HEK293T (cell line): ENCODE results near the gene VPS35L.

Experiments used
- CTCF ChIA-PET: fragments of 350-600 bp; formaldehyde crosslinking; extraction: SDS; loops from one replicate; lab custom pipeline; 2021; ENCODE audit warnings: antibody characterized with exemption, inconsistent platforms; lab: Yijun Ruan, JAX
- POLR2A ChIA-PET: fragments of 350-600 bp; formaldehyde crosslinking; extraction: SDS; loops from one replicate; lab custom pipeline; 2020; ENCODE audit warnings: antibody characterized with exemption, inconsistent platforms; lab: Yijun Ruan, JAX
- DNase-seq: peaks from one replicate; pipeline ENCODE4 v3.0.0; 2012; ENCODE audit warnings: mixed read lengths; ENCODE audit errors: extremely low spot score
- ARNT ChIP-seq: fragments of 450-650 bp; IDR thresholded peaks from 2 replicates; pipeline ENCODE4 v1.6.1; 2017; ENCODE audit warnings: mild to moderate bottlenecking
- BHLHE40 ChIP-seq: fragments of 450-650 bp; IDR thresholded peaks from 2 replicates; pipeline ENCODE4 v1.6.1; 2016; ENCODE audit warnings: mild to moderate bottlenecking, moderate library complexity, borderline replicate concordance
- CTBP1 ChIP-seq: fragments of 450-650 bp; IDR thresholded peaks from 2 replicates; pipeline ENCODE4 v1.6.1; 2016; ENCODE audit warnings: borderline replicate concordance
- ELF4 ChIP-seq: fragments of 450-650 bp; IDR thresholded peaks from 2 replicates; pipeline ENCODE4 v1.6.1; 2017; ENCODE audit warnings: antibody characterized with exemption
- FOXA1 ChIP-seq: fragments of 450-650 bp; IDR thresholded peaks from 2 replicates; pipeline ENCODE4 v1.6.1; 2016; ENCODE audit warnings: mild to moderate bottlenecking
- FOXK2 ChIP-seq: fragments of 450-650 bp; IDR thresholded peaks from 2 replicates; pipeline ENCODE4 v1.6.1; 2016; ENCODE audit warnings: mild to moderate bottlenecking
- FOXM1 ChIP-seq: fragments of 450-650 bp; IDR thresholded peaks from 2 replicates; pipeline ENCODE4 v1.6.1; 2017; ENCODE audit warnings: mild to moderate bottlenecking, borderline replicate concordance
- HDGF ChIP-seq: fragments of 450-650 bp; IDR thresholded peaks from 2 replicates; pipeline ENCODE4 v1.6.1; 2017; ENCODE audit warnings: antibody characterized with exemption, borderline replicate concordance
- L3MBTL2 ChIP-seq: fragments of 450-650 bp; conservative IDR thresholded peaks from 2 replicates; pipeline ENCODE4 v1.6.1; 2016; ENCODE audit warnings: mild to moderate bottlenecking
- LEF1 ChIP-seq: fragments of 450-650 bp; IDR thresholded peaks from 2 replicates; pipeline ENCODE4 v1.6.1; 2017; ENCODE audit warnings: mild to moderate bottlenecking, borderline replicate concordance
- NFRKB ChIP-seq: fragments of 450-650 bp; IDR thresholded peaks from 2 replicates; pipeline ENCODE4 v1.6.1; 2016; ENCODE audit warnings: mild to moderate bottlenecking, moderate library complexity
- PKNOX1 ChIP-seq: fragments of 450-650 bp; IDR thresholded peaks from 2 replicates; pipeline ENCODE4 v1.6.1; 2016
- SP1 ChIP-seq: fragments of 450-650 bp; IDR thresholded peaks from 2 replicates; pipeline ENCODE4 v1.6.1; 2017
- SUZ12 ChIP-seq: fragments of 450-650 bp; IDR thresholded peaks from 2 replicates; pipeline ENCODE4 v1.6.1; 2016; ENCODE audit warnings: mild to moderate bottlenecking
- TARDBP ChIP-seq: fragments of 450-650 bp; IDR thresholded peaks from 2 replicates; pipeline ENCODE4 v1.6.1; 2016
- ZNF384 ChIP-seq: fragments of 450-650 bp; IDR thresholded peaks from 2 replicates; pipeline ENCODE4 v1.6.1; 2016

The VPS35L gene

GRCh38 chr16:19698480-19699465 lies 143.3 kb downstream of the VPS35L start:
- no peak for DNase-seq
- TF ChIP-seq L3MBTL2 (no peak), ELF4 (no peak), NFRKB (no peak)
- CTCF ChIA-PET: interaction anchor here (0.5 kb wide), 1 partner anchor 560 kb away, joined by 3 read pairs; no protein-coding TSS in a partner anchor
- POLR2A ChIA-PET: interaction anchor here (1.0 kb wide), 1 partner anchor 15 kb away, joined by 3 read pairs; no protein-coding TSS in a partner anchor

GRCh38 chr16:19699472-19699871 lies 144.0 kb downstream of the VPS35L start:
- TF ChIP-seq LEF1: no peak
- no peak for TF ChIP-seq SP1
- no peak for TF ChIP-seq SUZ12
- no peak for TF ChIP-seq FOXA1
- TF ChIP-seq CTBP1: no peak
- TF ChIP-seq FOXK2: no peak
- TF ChIP-seq ZNF384: no peak
- no peak for TF ChIP-seq HDGF
- TF ChIP-seq NFRKB: no peak
- no peak for TF ChIP-seq PKNOX1
- no peak for TF ChIP-seq L3MBTL2
- no peak for TF ChIP-seq ELF4
- no peak for TF ChIP-seq BHLHE40
- no peak for TF ChIP-seq ARNT
- no peak for TF ChIP-seq TARDBP
- TF ChIP-seq FOXM1: no peak
- DNase-seq: no peak
- ChIA-PET POLR2A (interaction anchor here (1.0 kb wide), 1 partner anchor 14 kb away, joined by 3 read pairs; no protein-coding TSS in a partner anchor), CTCF (no interaction called here)

- TF ChIP-seq BHLHE40 (no peak), FOXA1 (no peak), FOXM1 (no peak), ARNT (no peak), FOXK2 (no peak), TARDBP (no peak), ZNF384 (no peak), LEF1 (no peak), HDGF (no peak), CTBP1 (no peak), NFRKB (no peak), ELF4 (no peak), SUZ12 (no peak), L3MBTL2 (no peak), SP1 (no peak), PKNOX1 (no peak)
- DNase-seq: no peak
- ChIA-PET POLR2A (no interaction called here), CTCF (no interaction called here)
Observed at GRCh38 chr16:19700319-19700781, 144.8 kb downstream of the VPS35L start.

- no peak for TF ChIP-seq NFRKB
- TF ChIP-seq HDGF: no peak
- TF ChIP-seq FOXA1: no peak
- no peak for TF ChIP-seq CTBP1
- TF ChIP-seq SUZ12: no peak
- TF ChIP-seq L3MBTL2: no peak
- TF ChIP-seq SP1: no peak
- no peak for TF ChIP-seq FOXK2
- TF ChIP-seq ARNT: no peak
- CTCF ChIA-PET: no interaction called here
- DNase-seq: no peak
- POLR2A ChIA-PET: no interaction called here
Observed at GRCh38 chr16:19701091-19701490, 145.6 kb downstream of the VPS35L start.

- ChIA-PET CTCF (interaction anchor here (1.2 kb wide), 1 partner anchor 8 kb away, joined by 5 read pairs; no protein-coding TSS in a partner anchor), POLR2A (interaction anchor here (0.6 to 1.4 kb wide), 2 partner anchors 15 to 105 kb away, joined by 3 to 4 read pairs; partner anchors contain the start of genes IQCK and KNOP1)
- TF ChIP-seq PKNOX1 (no peak), SUZ12 (no peak), ELF4 (no peak), CTBP1 (no peak), HDGF (no peak), TARDBP (no peak), ZNF384 (no peak), LEF1 (no peak), SP1 (no peak), FOXM1 (no peak), NFRKB (no peak), FOXA1 (no peak), ARNT (no peak), FOXK2 (no peak), L3MBTL2 (no peak), BHLHE40 (no peak)
- no peak for DNase-seq
Observed at GRCh38 chr16:19703172-19703889, 147.8 kb downstream of the VPS35L start.
